Activated naive CD4-positive, alpha-beta T cell treated with anti-CD3 and anti-CD28 coated beads, Interleukin-2, amount 50 U/mL, for 24 hours (primary cell): Measurements from ENCODE around the gene SURF4.

Experiments used
- H3K27ac Mint-ChIP-seq: one replicate; pipeline ENCODE4 v1.8.0; 2021; ENCODE audit warnings: mild to moderate bottlenecking, mixed read lengths
- H3K27me3 Mint-ChIP-seq: one replicate; pipeline ENCODE4 v1.8.0; 2021; ENCODE audit warnings: mixed read lengths
- H3K36me3 Mint-ChIP-seq: one replicate; pipeline ENCODE4 v1.8.0; 2021; ENCODE audit warnings: mixed read lengths
- H3K4me1 Mint-ChIP-seq: one replicate; pipeline ENCODE4 v1.8.0; 2021; ENCODE audit warnings: mixed read lengths
- H3K4me3 Mint-ChIP-seq: one replicate; pipeline ENCODE4 v1.8.0; 2021; ENCODE audit warnings: mild to moderate bottlenecking, mixed read lengths
- H3K9me3 Mint-ChIP-seq: one replicate; pipeline ENCODE4 v1.8.0; 2021; ENCODE audit warnings: mixed read lengths

The SURF4 gene

GRCh38 chr9:133369933-133370332 is 5.9 kb downstream of the SURF4 start:
- Mint-ChIP-seq H3K9me3 (no peaks in the 10 kb centered on the region), H3K27ac (peak overlapping the region; percentile 87), H3K4me1 (peaks cover 62% of the 10 kb centered on the region), H3K27me3 (no peaks in the 10 kb centered on the region), H3K36me3 (peaks cover 15% of the 10 kb centered on the region), H3K4me3 (peak overlapping the region; percentile 88)

GRCh38 chr9:133369422-133369821 is 6.4 kb downstream of the SURF4 start:
- H3K4me3 Mint-ChIP-seq: peak overlapping the region; percentile 88
- H3K27me3 Mint-ChIP-seq: no peaks in the 10 kb centered on the region
- peaks cover 12% of the 10 kb centered on the region for H3K36me3 Mint-ChIP-seq
- H3K9me3 Mint-ChIP-seq: no peaks in the 10 kb centered on the region
- peak overlapping the region; percentile 62 for H3K27ac Mint-ChIP-seq
- peaks cover 57% of the 10 kb centered on the region for H3K4me1 Mint-ChIP-seq

GRCh38 chr9:133368249-133368881 is 7.5 kb downstream of the SURF4 start:
- Mint-ChIP-seq H3K4me1 (peaks cover 64% of the 10 kb centered on the region), H3K36me3 (peaks cover 16% of the 10 kb centered on the region), H3K27ac (peak overlapping the region; percentile 82), H3K27me3 (no peaks in the 10 kb centered on the region), H3K9me3 (no peaks in the 10 kb centered on the region), H3K4me3 (peak overlapping the region; percentile 88)

DNA sequence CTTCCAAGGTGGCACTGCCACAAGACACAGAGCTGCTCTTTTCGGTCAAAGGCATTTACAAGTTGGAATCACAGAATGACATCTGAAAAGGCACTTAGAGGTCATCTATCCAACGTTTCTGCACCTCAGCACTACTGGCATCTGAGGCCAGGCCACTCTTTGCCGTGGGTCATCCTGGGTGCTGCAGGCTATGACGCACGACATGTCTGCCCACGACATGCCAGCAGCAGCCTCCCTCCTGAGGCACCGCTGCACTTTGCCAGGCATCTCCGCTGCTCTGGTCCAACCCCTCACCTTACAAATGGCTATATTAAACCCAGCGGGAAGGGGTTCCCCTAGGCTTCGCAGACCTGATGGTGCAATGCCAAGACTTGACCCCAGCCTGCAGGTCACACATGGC is 8.1 kb downstream of the SURF4 start:
- H3K27ac Mint-ChIP-seq: no peak overlapping the region
- no peak overlapping the region for H3K4me3 Mint-ChIP-seq
- H3K4me1 Mint-ChIP-seq: peaks cover 64% of the 10 kb centered on the region
- no peaks in the 10 kb centered on the region for H3K27me3 Mint-ChIP-seq
- peaks cover 18% of the 10 kb centered on the region for H3K36me3 Mint-ChIP-seq
- H3K9me3 Mint-ChIP-seq: no peaks in the 10 kb centered on the region

DNA sequence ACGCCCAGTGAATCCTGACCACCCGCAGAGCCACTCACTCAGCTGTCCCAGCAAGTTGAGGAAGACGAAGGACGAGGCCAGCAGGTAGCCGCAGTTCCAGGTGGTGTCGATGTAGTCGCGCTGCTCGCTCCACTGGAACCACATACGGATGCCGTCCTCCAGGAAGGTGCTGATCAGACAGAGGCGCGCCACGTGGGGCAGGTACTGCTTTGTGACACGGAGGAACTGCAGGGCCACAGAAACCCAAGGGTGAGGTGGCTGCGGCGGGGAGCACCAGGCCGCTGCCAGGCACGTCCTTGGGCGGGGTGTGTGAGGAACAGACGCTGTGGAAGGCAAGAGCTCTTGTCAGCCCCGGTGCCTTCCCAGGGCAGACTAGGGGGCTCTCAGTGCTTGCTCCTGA is 8.6 kb downstream of the SURF4 start:
- Mint-ChIP-seq H3K36me3 (peaks cover 18% of the 10 kb centered on the region), H3K4me1 (peaks cover 58% of the 10 kb centered on the region), H3K27ac (no peak overlapping the region), H3K4me3 (no peak overlapping the region), H3K9me3 (no peaks in the 10 kb centered on the region), H3K27me3 (no peaks in the 10 kb centered on the region)

DNA sequence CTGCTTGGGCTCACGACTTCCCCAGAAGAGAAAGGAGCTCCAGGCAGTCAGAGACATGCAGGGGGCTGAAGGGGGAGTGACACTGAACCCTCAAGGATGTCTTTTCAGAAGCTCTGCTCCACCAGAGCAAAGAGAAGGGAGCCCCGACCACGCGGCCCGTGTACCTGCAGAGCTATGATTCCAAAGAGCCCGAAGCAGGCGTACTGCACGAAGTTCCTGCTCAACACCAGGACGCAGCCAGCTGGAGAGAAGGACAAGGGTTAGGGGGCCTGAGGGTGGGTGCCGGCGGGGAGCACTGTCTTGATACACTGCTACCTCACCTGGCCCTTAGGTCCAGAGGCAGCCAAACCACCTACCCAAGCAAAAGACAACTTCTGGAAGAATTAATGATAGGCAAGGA is 9.4 kb downstream of the SURF4 start:
- Mint-ChIP-seq H3K4me3 (no peak overlapping the region), H3K27ac (no peak overlapping the region), H3K9me3 (no peaks in the 10 kb centered on the region), H3K36me3 (peaks cover 23% of the 10 kb centered on the region), H3K27me3 (no peaks in the 10 kb centered on the region), H3K4me1 (peaks cover 50% of the 10 kb centered on the region)

GRCh38 chr9:133362359-133363044 is 13.4 kb downstream of the SURF4 start:
- Mint-ChIP-seq H3K36me3 (peaks cover 20% of the 10 kb centered on the region), H3K4me3 (no peak overlapping the region), H3K27ac (no peak overlapping the region), H3K27me3 (no peaks in the 10 kb centered on the region), H3K9me3 (no peaks in the 10 kb centered on the region), H3K4me1 (peaks cover 43% of the 10 kb centered on the region)

GRCh38 chr9:133361507-133362092 is 14.3 kb downstream of the SURF4 start:
- Mint-ChIP-seq H3K27me3 (no peaks in the 10 kb centered on the region), H3K36me3 (peaks cover 20% of the 10 kb centered on the region), H3K4me3 (no peak overlapping the region), H3K27ac (peak overlapping the region; percentile 41), H3K9me3 (no peaks in the 10 kb centered on the region), H3K4me1 (peaks cover 49% of the 10 kb centered on the region)

GRCh38 chr9:133360400-133361393 is 15.2 kb downstream of the SURF4 start:
- H3K27me3 Mint-ChIP-seq: no peaks in the 10 kb centered on the region
- H3K4me1 Mint-ChIP-seq: peaks cover 44% of the 10 kb centered on the region
- H3K36me3 Mint-ChIP-seq: peaks cover 16% of the 10 kb centered on the region
- H3K27ac Mint-ChIP-seq: peak overlapping the region; percentile 65
- H3K4me3 Mint-ChIP-seq: no peak overlapping the region
- H3K9me3 Mint-ChIP-seq: no peaks in the 10 kb centered on the region

- Mint-ChIP-seq H3K36me3 (peaks cover 16% of the 10 kb centered on the region), H3K4me3 (no peak overlapping the region), H3K4me1 (peaks cover 46% of the 10 kb centered on the region), H3K9me3 (no peaks in the 10 kb centered on the region), H3K27ac (no peak overlapping the region), H3K27me3 (no peaks in the 10 kb centered on the region)
Measured at GRCh38 chr9:133359399-133360175, 16.3 kb downstream of the SURF4 start.

GRCh38 chr9:133357656-133358055 is 18.2 kb downstream of the SURF4 start:
- peaks cover 48% of the 10 kb centered on the region for H3K4me1 Mint-ChIP-seq
- H3K27me3 Mint-ChIP-seq: no peaks in the 10 kb centered on the region
- H3K4me3 Mint-ChIP-seq: peak overlapping the region; percentile 79
- peak overlapping the region; percentile 79 for H3K27ac Mint-ChIP-seq
- H3K9me3 Mint-ChIP-seq: no peaks in the 10 kb centered on the region
- peaks cover 12% of the 10 kb centered on the region for H3K36me3 Mint-ChIP-seq

- no peaks in the 10 kb centered on the region for H3K27me3 Mint-ChIP-seq
- peaks cover 8% of the 10 kb centered on the region for H3K36me3 Mint-ChIP-seq
- H3K27ac Mint-ChIP-seq: peak within 1 kb of the TSS; percentile 72
- H3K4me3 Mint-ChIP-seq: peak within 1 kb of the TSS; percentile 89
- H3K9me3 Mint-ChIP-seq: no peaks in the 10 kb centered on the region
- peaks cover 53% of the 10 kb centered on the region for H3K4me1 Mint-ChIP-seq
Measured at GRCh38 chr9:133356391-133357091, 19.3 kb downstream of the SURF4 start, which contains the start of the genes SURF1 and SURF2. SURF1 (minus strand) TSS chr9:133356487; CDS start chr9:133356453, 34 bp downstream. SURF2 (plus strand) TSS chr9:133356550; CDS start chr9:133356593, 43 bp downstream.

GRCh38 chr9:133355881-133356357 is 19.9 kb downstream of the SURF4 start:
- Mint-ChIP-seq H3K27me3 (no peaks in the 10 kb centered on the region), H3K27ac (peak overlapping the region; percentile 72), H3K36me3 (peaks cover 6% of the 10 kb centered on the region), H3K4me3 (peak overlapping the region; percentile 89), H3K4me1 (peaks cover 50% of the 10 kb centered on the region), H3K9me3 (no peaks in the 10 kb centered on the region)

GRCh38 chr9:133354766-133355165 is 21.1 kb downstream of the SURF4 start:
- H3K36me3 Mint-ChIP-seq: peaks cover 9% of the 10 kb centered on the region
- peak overlapping the region; percentile 55 for H3K27ac Mint-ChIP-seq
- peaks cover 49% of the 10 kb centered on the region for H3K4me1 Mint-ChIP-seq
- peak overlapping the region; percentile 65 for H3K4me3 Mint-ChIP-seq
- H3K9me3 Mint-ChIP-seq: no peaks in the 10 kb centered on the region
- no peaks in the 10 kb centered on the region for H3K27me3 Mint-ChIP-seq
